HFFc6 (cell line): ENCODE measurements around the gene FTCD. TPM values are rescaled to one million over a fixed set of nuclear protein-coding genes. Genes with fewer than 3 reads are reported as not detected.

Source experiments
- DNase-seq: peaks from one replicate; pipeline ENCODE4 v3.0.0-alpha.2; 2018
- H3K27ac Mint-ChIP-seq: 2 replicates; pipeline ENCODE4 v1.8.0; 2020; ENCODE audit warnings: mild to moderate bottlenecking, mixed read lengths
- H3K27me3 Mint-ChIP-seq: 2 replicates; pipeline ENCODE4 v1.8.0; 2021; ENCODE audit warnings: mild to moderate bottlenecking, moderate library complexity, mixed read lengths; ENCODE audit not compliant: insufficient read depth
- H3K36me3 Mint-ChIP-seq: 2 replicates; pipeline ENCODE4 v1.8.0; 2021; ENCODE audit warnings: low read depth, mixed read lengths
- H3K4me1 Mint-ChIP-seq: 2 replicates; pipeline ENCODE4 v1.8.0; 2020; ENCODE audit warnings: low read depth, mixed read lengths
- H3K4me3 Mint-ChIP-seq: 2 replicates; pipeline ENCODE4 v1.8.0; 2020; ENCODE audit warnings: mild to moderate bottlenecking, moderate library complexity, mixed read lengths
- H3K9me3 Mint-ChIP-seq: 2 replicates; pipeline ENCODE4 v1.8.0; 2020; ENCODE audit warnings: mild to moderate bottlenecking, mixed read lengths
- total RNA-seq, 6 experiments: library from RNA; stranded (reverse); fragmentation: NEBNext Ultra II Directional; extraction: Animal tissue kit (Norgen Biotek cat#: 25700); gene quantifications; 2 replicates in 1 of 6; 3 replicates in 5 of 6; pipeline ENCODE4 v1.2.3, GENCODE V29; 2021
- TF ChIP-seq, protein P1 (sequence below): fragments of 200-600 bp; sonication (generic); IDR thresholded peaks from 2 replicates; pipeline ENCODE4 v1.5.0; 2021; ENCODE audit warnings: antibody characterized with exemption, mild to moderate bottlenecking

FTCD gene
- total RNA-seq, 6 experiments from 2014 or later: 0.12 to 1.2 (median 0.17) TPM; not detected in 1

DNA sequence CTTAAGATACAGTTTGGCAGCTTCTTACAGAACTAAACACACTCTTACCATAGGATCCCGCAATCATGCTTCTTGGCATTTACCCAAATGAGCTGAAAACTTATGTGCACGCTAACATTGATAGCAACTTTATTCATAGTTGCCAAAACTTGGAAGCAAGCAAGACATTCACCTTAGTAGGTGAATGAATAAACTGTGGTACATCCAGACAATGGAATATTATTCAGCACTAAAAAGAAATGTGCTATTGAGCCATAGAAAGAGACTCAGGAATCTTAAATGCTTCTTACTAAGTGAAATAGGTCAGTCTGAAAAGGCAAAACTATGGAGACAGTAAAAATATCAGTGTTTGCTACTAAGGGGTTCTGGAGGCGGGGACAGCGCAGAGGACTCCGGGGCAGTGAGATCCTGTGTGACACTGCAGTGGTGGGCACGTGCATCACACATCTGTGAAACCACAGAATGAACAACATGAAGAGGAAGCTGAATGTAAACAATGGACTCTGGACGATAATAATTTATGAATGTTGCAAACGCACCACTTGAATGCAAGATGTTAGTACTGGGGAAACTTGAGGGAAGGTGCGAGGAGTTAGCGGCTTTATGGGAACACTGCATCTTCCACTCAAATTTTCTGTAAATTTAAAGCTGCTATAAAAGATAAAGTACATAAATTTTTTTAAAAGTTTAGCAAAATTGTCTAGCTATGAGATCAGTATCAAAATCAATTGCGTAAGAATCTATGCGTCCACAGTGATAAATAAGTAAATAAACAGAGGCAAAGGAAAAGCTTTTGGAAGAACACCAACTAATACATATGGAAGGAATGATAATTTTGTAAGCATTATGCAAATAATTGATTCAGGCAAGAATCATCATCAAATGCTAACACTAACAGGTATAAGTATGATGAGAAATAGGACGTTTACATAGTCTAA lies 44.3 kb upstream of the FTCD start:
- no peak for DNase-seq
- H3K27me3 Mint-ChIP-seq: no peaks in the 10 kb centered on the region
- H3K27ac Mint-ChIP-seq: no peak overlapping the region; the same call in 1 of the 2 replicates
- H3K4me3 Mint-ChIP-seq: no peak overlapping the region
- H3K36me3 Mint-ChIP-seq: peaks cover 28% of the 10 kb centered on the region
- no peaks in the 10 kb centered on the region for H3K9me3 Mint-ChIP-seq
- TF ChIP-seq, protein P1, sequence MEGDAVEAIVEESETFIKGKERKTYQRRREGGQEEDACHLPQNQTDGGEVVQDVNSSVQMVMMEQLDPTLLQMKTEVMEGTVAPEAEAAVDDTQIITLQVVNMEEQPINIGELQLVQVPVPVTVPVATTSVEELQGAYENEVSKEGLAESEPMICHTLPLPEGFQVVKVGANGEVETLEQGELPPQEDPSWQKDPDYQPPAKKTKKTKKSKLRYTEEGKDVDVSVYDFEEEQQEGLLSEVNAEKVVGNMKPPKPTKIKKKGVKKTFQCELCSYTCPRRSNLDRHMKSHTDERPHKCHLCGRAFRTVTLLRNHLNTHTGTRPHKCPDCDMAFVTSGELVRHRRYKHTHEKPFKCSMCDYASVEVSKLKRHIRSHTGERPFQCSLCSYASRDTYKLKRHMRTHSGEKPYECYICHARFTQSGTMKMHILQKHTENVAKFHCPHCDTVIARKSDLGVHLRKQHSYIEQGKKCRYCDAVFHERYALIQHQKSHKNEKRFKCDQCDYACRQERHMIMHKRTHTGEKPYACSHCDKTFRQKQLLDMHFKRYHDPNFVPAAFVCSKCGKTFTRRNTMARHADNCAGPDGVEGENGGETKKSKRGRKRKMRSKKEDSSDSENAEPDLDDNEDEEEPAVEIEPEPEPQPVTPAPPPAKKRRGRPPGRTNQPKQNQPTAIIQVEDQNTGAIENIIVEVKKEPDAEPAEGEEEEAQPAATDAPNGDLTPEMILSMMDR: no peak
- peaks cover 15% of the 10 kb centered on the region for H3K4me1 Mint-ChIP-seq

DNA sequence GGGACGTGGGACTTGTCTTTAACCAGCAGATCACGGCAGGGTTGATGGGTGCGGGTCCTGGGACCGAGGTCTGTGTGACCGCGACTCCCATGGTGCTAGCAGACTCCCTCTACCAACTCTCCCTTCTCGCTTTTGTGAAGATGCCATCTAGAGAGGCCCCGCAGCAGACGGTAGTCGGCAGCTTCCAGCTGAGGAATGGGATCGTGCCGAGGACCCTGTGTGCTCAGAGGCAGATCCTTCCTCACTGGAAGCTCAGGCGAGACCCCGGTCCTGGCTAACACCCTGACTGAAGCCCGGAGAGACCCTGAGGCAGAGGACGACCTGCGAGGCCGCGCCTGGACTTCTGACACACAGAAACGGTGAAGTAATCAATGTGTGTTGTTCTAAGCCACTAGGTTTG lies 41.4 kb upstream of the FTCD start:
- Mint-ChIP-seq H3K4me1 (peaks cover 15% of the 10 kb centered on the region), H3K27me3 (no peaks in the 10 kb centered on the region), H3K4me3 (no peak overlapping the region), H3K9me3 (no peaks in the 10 kb centered on the region), H3K36me3 (peaks cover 41% of the 10 kb centered on the region), H3K27ac (no peak overlapping the region)
- DNase-seq: no peak
- TF ChIP-seq, protein P1: no peak

DNA sequence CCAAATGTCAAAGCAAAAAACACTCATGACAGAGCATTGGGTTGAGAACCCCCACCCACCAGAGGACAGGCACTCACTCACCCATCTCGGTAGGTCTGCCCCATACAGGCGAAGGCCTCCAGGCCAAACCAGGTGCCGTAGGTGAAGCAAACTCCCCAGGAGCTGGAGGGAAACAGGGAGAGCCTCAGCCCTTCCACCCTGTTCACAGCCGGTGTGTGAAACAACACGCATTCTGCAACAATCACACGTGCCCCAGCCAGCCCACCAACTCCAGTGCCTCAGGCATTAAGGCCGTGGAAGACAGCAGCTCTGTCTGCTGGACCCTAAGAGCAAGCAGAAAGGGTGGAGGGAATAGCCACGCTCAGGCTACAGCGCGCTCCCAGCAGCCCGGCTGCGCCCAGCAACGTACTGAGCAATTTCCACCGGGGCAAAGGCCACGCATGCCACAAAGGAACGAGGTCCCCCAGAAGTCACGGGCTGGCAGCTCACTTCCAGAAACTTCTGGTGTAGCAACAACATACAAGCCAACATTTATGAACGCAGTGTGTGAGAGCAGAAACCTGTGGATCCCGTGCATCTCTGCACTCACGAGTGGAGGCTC lies 40.3 kb upstream of the FTCD start:
- TF ChIP-seq, protein P1: no peak
- H3K4me3 Mint-ChIP-seq: no peak overlapping the region
- no peak overlapping the region for H3K27ac Mint-ChIP-seq
- H3K36me3 Mint-ChIP-seq: peaks cover 42% of the 10 kb centered on the region
- no peaks in the 10 kb centered on the region for H3K9me3 Mint-ChIP-seq
- peaks cover 23% of the 10 kb centered on the region for H3K4me1 Mint-ChIP-seq
- no peak for DNase-seq
- peaks cover 2% of the 10 kb centered on the region; the same call in 1 of the 2 replicates for H3K27me3 Mint-ChIP-seq

DNA sequence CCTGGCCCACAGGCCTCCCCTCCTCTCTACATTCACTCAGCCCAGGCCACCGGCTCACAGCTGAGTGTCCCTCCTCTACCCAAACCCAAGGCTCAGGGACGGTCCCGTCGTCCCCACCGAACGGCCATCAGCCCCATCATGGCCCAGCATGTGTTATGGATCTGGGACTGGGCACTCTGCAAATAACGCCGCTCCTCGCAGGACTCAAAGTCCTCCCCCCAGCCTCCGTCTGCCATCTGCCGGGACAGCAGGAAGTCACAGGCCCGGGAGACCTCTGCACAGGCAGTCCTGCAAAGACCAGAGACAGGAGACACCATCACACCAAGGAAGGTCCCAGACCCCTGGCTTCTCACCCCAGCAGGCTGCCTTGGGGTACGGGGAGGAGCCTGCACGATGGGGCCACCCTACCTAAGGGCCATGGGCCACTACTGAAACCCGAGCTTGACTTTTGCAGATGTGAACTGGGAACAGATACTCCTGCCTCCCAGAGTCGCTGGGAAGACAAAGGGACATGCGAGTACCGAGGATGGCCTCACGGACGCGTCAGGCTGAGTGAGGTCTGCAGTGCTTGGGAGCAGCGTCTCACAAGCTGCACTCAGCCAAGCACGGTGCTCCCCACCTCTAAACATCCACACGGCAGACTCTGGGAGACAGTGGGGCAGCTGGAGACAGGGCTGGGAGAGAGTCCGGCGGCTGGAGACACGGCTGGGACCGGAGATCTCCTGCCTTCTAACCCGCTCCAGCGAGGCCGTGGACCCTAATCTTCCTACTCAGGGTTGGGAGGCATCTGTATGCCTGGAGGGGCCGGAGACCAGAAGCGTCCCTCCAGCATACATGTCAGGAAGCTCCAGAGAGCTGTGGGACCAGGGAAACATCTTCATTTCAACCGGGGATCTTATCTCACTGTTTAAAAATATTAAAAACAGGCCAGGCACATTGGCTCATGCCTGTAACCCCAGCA lies 39.3 kb upstream of the FTCD start:
- H3K27me3 Mint-ChIP-seq: peaks cover 2% of the 10 kb centered on the region; the same call in 1 of the 2 replicates
- H3K27ac Mint-ChIP-seq: no peak overlapping the region
- TF ChIP-seq, protein P1: no peak
- H3K4me3 Mint-ChIP-seq: no peak overlapping the region
- DNase-seq: no peak
- H3K4me1 Mint-ChIP-seq: peaks cover 16% of the 10 kb centered on the region
- H3K36me3 Mint-ChIP-seq: peaks cover 32% of the 10 kb centered on the region
- H3K9me3 Mint-ChIP-seq: no peaks in the 10 kb centered on the region

DNA sequence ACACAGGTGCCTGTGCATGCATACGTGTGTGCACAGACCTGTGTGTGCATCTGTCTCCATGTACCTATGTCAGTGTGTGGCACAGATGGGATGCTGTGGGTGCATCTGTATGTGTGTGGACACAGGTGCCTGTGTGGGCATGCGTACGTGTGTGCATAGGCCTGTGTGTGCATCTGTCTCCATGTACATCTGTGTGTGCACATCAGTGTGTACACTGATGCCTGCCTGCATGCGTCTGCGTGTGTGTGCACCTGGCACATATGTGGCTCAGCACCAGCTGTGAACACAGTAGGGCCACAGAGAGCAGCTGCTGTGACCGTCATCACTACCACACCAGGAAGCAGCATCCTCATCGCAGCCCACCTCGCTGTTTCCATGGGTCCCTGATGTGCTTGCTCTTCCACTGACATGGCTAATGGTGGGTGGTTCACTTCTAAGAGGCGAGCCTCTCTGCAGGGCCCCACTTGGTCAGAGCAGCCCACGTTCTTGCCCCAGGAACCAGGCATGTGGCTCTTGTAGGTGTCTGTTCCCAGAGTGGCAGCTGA lies 38.5 kb upstream of the FTCD start:
- TF ChIP-seq, protein P1: no peak
- no peak for DNase-seq
- peaks cover 2% of the 10 kb centered on the region for H3K27me3 Mint-ChIP-seq
- no peak overlapping the region; the same call in 1 of the 2 replicates for H3K4me3 Mint-ChIP-seq
- H3K27ac Mint-ChIP-seq: no peak overlapping the region
- H3K36me3 Mint-ChIP-seq: peaks cover 24% of the 10 kb centered on the region
- H3K4me1 Mint-ChIP-seq: peaks cover 21% of the 10 kb centered on the region
- H3K9me3 Mint-ChIP-seq: no peaks in the 10 kb centered on the region
